Stimulated activated naive CD8-positive, alpha-beta T cell treated with anti-CD3 and anti-CD28 coated beads, Interleukin-15, amount 100 ng/mL, for 72 hours (primary cell): Measurements from ENCODE around the gene BRD3.

Experiments used
- ATAC-seq: fragments of 150-1000 bp; cut with Tn5 transposase; 2 replicates; pipeline ENCODE4 v1.10.0; 2021; ENCODE audit warnings: mild to moderate bottlenecking, moderate library complexity
- DNase-seq, 2 donors: peaks; one replicate each; pipeline ENCODE4 v3.0.0; 2021 to 2022
- H3K27ac Mint-ChIP-seq, 2 donors: one replicate each; pipeline ENCODE4 v1.8.0; 2022; ENCODE audit warnings: mild to moderate bottlenecking in 2 of 2, mixed read lengths in 2 of 2, moderate library complexity in 2 of 2
- H3K27me3 Mint-ChIP-seq: one replicate; pipeline ENCODE4 v1.8.0; 2022; ENCODE audit warnings: mixed read lengths
- H3K4me1 Mint-ChIP-seq: one replicate; pipeline ENCODE4 v1.8.0; 2022; ENCODE audit warnings: mild to moderate bottlenecking, mixed read lengths
- H3K4me3 Mint-ChIP-seq, 2 donors: one replicate each; pipeline ENCODE4 v1.8.0; 2022; ENCODE audit warnings: mild to moderate bottlenecking in 2 of 2, mixed read lengths in 2 of 2, moderate library complexity in 1 of 2
- H3K9me3 Mint-ChIP-seq, 2 donors: one replicate each; pipeline ENCODE4 v1.8.0; 2022; ENCODE audit warnings: mixed read lengths in 2 of 2

Gene BRD3

DNA sequence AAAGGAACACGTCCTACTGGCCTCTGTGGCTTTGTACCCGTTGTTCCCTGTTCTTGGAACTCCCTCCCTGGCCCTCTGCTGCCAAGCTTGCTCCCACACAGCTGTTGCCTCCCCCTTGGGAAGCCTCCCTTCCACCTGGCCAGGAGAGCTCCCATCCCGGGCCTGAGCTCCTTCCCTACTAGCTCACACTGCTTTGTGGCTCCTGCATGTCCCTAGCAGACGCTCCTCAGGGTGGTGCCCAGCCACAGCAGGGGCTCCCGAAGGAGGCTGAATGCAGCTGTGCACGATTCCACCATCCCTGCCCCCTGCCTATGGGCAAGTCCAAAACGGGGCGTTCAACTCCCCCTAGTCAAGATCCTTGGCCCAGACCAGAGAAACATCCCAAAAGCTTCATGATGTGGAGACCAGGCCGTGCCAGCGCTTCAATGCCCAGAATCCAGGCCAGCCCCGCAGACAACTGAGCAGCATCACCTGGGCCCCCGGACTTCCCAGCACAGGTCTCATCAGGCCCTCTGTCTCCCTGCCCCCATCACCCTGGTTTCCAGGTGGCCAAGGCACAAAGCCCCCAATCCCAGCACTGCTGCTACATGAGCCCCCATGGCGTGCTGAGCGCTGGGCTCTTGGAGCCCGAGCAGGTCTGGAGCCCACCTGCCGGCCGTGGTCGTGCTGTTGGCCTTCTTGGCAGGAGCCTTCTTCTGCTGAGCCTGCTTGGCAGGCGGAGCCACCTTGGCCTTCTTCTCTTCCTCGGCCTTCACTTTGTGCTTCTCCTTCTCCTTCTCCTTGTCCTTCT, 28.2 kb downstream of the BRD3 start:
- Mint-ChIP-seq H3K27ac (peak overlapping the region in 1 of 2 donors; percentile 42), H3K9me3 (peaks cover 6 to 11% of the 10 kb centered on the region in 2 donors), H3K4me1 (no peaks in the 10 kb centered on the region), H3K27me3 (no peaks in the 10 kb centered on the region), H3K4me3 (no peak overlapping the region)
- DNase-seq (no peak), ATAC-seq (no peak)

DNA sequence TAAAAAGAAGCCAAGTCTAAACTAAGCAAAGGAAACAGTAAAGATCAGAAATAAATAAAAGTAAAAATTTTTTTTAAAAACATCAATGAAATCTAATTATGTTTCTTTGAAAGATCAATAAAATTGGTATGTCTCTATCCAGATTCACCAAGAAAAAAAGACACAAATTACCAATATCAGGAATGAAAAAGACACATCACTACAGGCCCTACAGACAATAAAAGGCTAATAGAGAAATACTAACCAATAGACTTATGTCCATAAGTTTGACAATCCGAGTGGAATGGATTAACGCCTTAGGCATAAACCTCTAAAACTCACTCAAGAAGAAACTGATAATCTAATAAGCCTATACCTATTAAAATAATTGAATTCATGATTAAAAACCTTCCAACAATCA, 30.2 kb downstream of the BRD3 start:
- Mint-ChIP-seq H3K4me1 (no peaks in the 10 kb centered on the region), H3K9me3 (peaks cover 6 to 11% of the 10 kb centered on the region in 2 donors)
- no peak for ATAC-seq

DNA sequence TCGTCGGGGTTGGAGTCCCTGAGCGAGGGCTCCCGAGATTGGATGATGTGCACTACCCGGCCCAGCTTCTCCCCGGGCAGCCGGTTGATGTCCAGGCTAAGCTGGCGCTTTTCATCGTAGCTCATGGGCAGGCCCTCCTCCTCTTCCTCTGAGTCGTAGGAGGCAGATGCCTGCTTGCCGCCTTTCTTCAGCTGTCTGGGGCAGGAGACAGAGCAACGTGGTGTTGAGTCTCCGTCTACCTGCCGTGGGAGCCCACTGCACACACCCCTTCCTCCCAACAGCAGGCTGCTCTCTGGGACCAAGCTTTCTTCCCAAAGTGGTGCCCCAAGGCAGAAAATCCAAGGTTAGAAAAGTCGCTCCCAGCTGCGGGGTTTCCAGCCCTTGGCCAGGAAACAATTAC, 31.7 kb downstream of the BRD3 start:
- ATAC-seq (no peak), DNase-seq (no peak)
- Mint-ChIP-seq H3K4me1 (no peaks in the 10 kb centered on the region), H3K27me3 (no peaks in the 10 kb centered on the region), H3K9me3 (peaks cover 6 to 11% of the 10 kb centered on the region in 2 donors), H3K27ac (peak overlapping the region in 1 of 2 donors; percentile 89), H3K4me3 (no peak overlapping the region)

More for the DNA sequence above, 30.2 kb downstream of the BRD3 start:
- no peak for DNase-seq
- Mint-ChIP-seq H3K27me3 (no peaks in the 10 kb centered on the region), H3K4me3 (no peak overlapping the region), H3K27ac (no peak overlapping the region)

- Mint-ChIP-seq H3K27ac (no peak overlapping the region), H3K4me3 (no peak overlapping the region), H3K4me1 (no peaks in the 10 kb centered on the region), H3K9me3 (peaks cover 6 to 11% of the 10 kb centered on the region in 2 donors), H3K27me3 (no peaks in the 10 kb centered on the region)
- ATAC-seq, result no peak
- DNase-seq, result no peak
Observed at GRCh38 chr9:134035041-134036039, 32.5 kb downstream of the BRD3 start.

DNA sequence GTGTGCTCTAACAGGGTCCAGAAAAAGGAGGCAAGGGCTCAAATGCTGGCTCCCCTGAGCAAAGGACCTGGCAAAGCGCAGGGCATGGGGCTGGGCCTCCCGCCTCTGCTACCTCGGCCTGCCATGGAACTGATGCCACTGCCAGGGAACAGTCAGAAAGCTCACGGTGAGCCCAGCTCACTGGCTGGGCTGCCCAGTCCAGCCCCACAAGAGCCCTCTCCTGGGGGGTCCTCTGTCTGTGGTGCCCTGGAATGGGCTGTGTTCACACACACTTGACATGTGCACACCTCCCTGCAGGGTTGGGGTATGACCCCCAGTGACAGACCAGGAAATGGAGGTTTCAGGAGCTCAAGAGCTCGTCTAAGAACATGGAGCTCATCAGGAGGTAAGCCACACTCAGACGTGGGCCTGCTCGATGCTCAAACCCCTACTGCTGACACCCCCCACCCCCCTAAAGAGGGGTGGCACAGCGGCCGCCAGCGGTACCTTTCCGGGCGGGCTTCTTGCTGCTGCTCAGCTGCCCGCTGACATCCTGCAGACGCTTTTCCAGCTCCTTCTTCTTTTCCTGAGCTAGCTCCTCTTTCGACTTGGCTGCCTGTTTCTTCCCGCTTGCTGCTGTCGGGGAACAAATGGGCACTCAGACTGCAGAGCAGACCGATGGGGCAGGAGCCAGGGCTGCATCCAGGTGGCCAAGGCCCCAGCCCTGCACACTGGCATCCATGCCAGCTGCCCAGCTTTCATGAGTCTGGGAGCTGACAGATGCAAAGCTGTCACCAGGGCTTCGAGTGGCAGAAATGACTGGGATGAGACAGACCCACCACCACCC, 33.4 kb downstream of the BRD3 start:
- peak overlapping the region in 1 of 2 donors; percentile 89 for H3K27ac Mint-ChIP-seq
- no peaks in the 10 kb centered on the region for H3K27me3 Mint-ChIP-seq
- DNase-seq, result no peak
- ATAC-seq, result no peak
- H3K4me3 Mint-ChIP-seq, result no peak overlapping the region
- H3K9me3 Mint-ChIP-seq, result peaks cover 6 to 7% of the 10 kb centered on the region in 2 donors
- no peaks in the 10 kb centered on the region for H3K4me1 Mint-ChIP-seq

GRCh38 chr9:134033516-134034214, 34.2 kb downstream of the BRD3 start:
- no peak for DNase-seq
- no peak overlapping the region for H3K4me3 Mint-ChIP-seq
- no peaks in the 10 kb centered on the region for H3K9me3 Mint-ChIP-seq
- H3K4me1 Mint-ChIP-seq, result no peaks in the 10 kb centered on the region
- peak overlapping the region in 1 of 2 donors; percentile 89 for H3K27ac Mint-ChIP-seq
- ATAC-seq, result no peak
- no peaks in the 10 kb centered on the region for H3K27me3 Mint-ChIP-seq

GRCh38 chr9:134032456-134033222, 35.2 kb downstream of the BRD3 start:
- Mint-ChIP-seq H3K4me3 (no peak overlapping the region), H3K4me1 (no peaks in the 10 kb centered on the region), H3K27ac (peak overlapping the region in 1 of 2 donors; percentile 59), H3K9me3 (no peaks in the 10 kb centered on the region), H3K27me3 (no peaks in the 10 kb centered on the region)
- ATAC-seq, result no peak
- no peak for DNase-seq

GRCh38 chr9:134031783-134032182, 36.0 kb downstream of the BRD3 start:
- Mint-ChIP-seq H3K4me1 (no peaks in the 10 kb centered on the region), H3K9me3 (no peaks in the 10 kb centered on the region), H3K27me3 (no peaks in the 10 kb centered on the region), H3K27ac (no peak overlapping the region), H3K4me3 (no peak overlapping the region)
- ATAC-seq, result no peak
- DNase-seq, result no peak

- no peak overlapping the region for H3K4me3 Mint-ChIP-seq
- no peak overlapping the region for H3K27ac Mint-ChIP-seq
- ATAC-seq, result no peak
- no peaks in the 10 kb centered on the region for H3K9me3 Mint-ChIP-seq
- DNase-seq, result no peak
- H3K4me1 Mint-ChIP-seq, result peaks cover 4% of the 10 kb centered on the region
- H3K27me3 Mint-ChIP-seq, result no peaks in the 10 kb centered on the region
Observed at GRCh38 chr9:134030821-134031470, 36.9 kb downstream of the BRD3 start.

DNA sequence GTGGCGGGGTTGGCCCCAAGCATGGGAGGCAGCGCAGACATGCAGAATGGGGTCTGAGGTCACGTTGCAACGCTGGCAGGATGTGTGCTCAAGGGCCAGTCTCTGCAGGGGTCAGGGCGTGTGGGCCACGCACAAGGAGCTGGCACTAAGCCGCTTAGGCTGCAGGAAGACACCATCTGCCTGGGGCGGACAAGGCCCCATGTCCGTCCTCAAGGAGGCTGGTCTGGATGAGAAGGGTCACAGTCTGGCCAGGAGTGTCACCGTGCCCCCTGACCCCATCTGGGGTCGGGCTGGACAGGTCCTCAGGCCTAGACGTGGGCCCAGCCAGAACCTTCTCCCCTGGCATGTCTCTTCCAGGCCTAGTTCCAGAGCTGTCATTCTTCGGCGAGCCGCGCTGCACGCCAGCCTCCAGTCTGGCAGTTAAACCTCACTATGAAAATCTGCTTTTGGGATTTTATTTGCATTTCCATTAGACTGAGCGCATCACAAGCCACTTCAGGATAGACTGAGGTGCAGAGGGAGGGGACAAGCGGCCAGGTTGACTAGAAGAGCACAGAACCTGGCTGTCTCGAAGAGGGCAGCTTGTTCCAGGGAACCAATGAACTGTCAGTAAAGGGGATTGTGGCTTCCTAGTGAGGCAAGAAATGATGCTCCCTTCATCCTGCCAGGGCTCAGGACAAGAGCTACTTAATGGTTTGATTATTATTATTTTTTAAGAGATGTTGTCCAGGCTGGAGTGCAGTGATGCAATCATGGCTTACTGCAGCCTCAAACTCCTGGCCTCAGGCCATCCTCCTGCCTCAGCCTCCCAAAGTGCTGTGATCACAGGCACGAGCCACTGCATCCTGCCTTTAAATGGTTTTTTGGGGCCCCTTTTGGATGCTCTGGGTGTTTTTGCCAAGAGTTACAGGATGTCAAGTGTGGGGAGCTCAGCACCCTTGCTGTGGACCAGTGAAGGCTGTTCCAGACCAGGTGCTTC, 38.3 kb downstream of the BRD3 start:
- Mint-ChIP-seq H3K27ac (no peak overlapping the region), H3K4me1 (peaks cover 11% of the 10 kb centered on the region), H3K4me3 (no peak overlapping the region), H3K9me3 (no peaks in the 10 kb centered on the region), H3K27me3 (no peaks in the 10 kb centered on the region)
- DNase-seq (no peak), ATAC-seq (no peak)

DNA sequence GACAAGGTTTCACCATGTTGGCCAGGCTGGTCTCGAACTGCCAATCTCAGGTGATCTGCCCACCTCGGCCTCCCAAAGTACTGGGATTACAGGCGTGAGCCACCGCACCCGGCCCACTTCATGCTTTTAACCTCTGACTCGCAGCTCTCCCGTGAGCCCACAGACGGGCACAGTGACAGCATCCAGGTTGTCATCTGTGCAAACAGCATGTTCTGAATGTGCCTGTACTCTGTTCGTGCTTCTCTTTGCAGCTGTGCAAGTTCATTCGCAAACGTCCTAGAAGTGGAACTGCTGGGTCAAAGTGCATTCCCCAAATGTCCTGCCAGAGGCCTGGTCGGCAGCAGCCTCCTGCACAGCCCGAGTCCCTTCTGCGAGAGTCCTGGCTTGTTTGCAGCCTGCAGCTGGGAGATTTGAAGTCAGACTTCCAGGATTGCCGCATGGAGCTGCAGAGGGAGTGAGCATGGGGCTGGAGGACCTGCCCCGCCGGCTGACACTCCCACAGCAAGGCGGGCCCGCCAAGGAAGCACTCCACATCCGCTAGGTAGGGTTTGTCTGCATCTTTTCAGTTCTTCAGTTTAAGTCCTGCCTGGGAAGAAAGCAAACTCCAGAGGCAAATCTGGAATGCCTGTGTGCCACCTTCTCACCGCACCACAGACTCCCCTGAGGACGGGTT, 39.1 kb downstream of the BRD3 start:
- Mint-ChIP-seq H3K4me3 (no peak overlapping the region), H3K4me1 (peaks cover 16% of the 10 kb centered on the region), H3K9me3 (no peaks in the 10 kb centered on the region), H3K27ac (peak overlapping the region in 1 of 2 donors; percentile 27), H3K27me3 (no peaks in the 10 kb centered on the region)
- ATAC-seq (no peak), DNase-seq (no peak)

DNA sequence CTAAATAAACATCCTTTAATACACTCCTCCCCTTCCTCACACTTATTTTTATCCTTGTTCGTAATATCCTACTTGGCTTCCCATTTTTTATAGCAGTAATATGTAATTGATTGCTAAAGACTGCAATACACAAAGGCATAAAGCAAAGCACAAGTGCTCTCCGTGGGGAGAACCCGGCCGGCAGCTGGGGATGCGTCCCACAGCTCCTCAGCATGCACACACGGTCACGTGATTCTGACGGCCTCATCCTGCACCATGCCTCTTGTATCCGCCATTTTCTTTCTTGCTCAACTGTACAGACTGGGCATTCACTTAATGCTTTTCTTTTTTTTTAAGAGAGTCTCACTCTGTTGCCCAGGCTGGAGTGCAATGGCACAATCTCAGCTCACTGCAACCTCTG, 39.8 kb downstream of the BRD3 start:
- ATAC-seq (no peak), DNase-seq (no peak)
- Mint-ChIP-seq H3K27me3 (no peaks in the 10 kb centered on the region), H3K4me3 (no peak overlapping the region), H3K9me3 (no peaks in the 10 kb centered on the region), H3K27ac (no peak overlapping the region), H3K4me1 (peaks cover 16% of the 10 kb centered on the region)
